D341Med (cell line): ENCODE measurements around the gene NR1I3.
"Not testable (repeated sequence)": the region's sequence is repeated elsewhere in the genome, so short reads cannot be mapped to it uniquely, and the experiment has no call there.

Experiments used
- DNase-seq: peaks from one replicate; pipeline ENCODE4 v3.0.0; 2012; ENCODE audit warnings: low spot score

Gene NR1I3

GRCh38 chr1:161250100-161250499, 12.1 kb upstream of the NR1I3 start:
- DNase-seq = not testable (repeated sequence)

- no peak for DNase-seq
These were observed 6.9 kb upstream of the NR1I3 start for GRCh38 chr1:161244888-161245287.

- no peak for DNase-seq
These were observed 4.3 kb upstream of the NR1I3 start for GRCh38 chr1:161242313-161242712.

GRCh38 chr1:161241682-161242081, 3.7 kb upstream of the NR1I3 start:
- no peak for DNase-seq

GRCh38 chr1:161235957-161236775, 1.8 kb downstream of the NR1I3 start:
- DNase-seq = no peak

- DNase-seq = no peak
These were observed 4.9 kb downstream of the NR1I3 start for GRCh38 chr1:161233102-161233501.

- DNase-seq = no peak
These were observed 7.2 kb downstream of the NR1I3 start for GRCh38 chr1:161230762-161231161.

- DNase-seq = peak; percentile 70
These were observed 8.1 kb downstream of the NR1I3 start for GRCh38 chr1:161229896-161230295.

- DNase-seq = no peak
These were observed 10.0 kb downstream of the NR1I3 start for GRCh38 chr1:161228032-161228431.

GRCh38 chr1:161227196-161227871, 10.7 kb downstream of the NR1I3 start:
- peak; percentile 81 for DNase-seq

DNA sequence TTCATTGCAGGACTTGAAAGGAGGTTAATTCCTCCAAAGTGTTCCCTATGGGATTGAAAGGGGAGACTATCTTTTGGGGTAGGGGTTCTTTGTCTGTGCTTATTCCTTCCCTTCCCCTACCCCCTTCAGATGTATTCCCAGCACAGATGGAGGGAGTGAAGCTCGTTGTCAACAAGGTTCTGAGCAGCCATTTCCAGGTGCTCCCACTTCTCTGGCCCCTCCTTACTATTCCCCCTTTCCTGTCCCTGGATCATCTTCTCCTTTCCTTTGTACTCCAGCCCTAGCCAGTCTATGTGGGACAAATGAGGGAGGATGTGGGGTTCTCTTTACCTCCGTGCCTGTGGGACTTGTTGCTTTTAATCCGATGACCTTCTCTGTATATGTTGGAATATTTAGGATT, 11.2 kb downstream of the NR1I3 start:
- no peak for DNase-seq

DNA sequence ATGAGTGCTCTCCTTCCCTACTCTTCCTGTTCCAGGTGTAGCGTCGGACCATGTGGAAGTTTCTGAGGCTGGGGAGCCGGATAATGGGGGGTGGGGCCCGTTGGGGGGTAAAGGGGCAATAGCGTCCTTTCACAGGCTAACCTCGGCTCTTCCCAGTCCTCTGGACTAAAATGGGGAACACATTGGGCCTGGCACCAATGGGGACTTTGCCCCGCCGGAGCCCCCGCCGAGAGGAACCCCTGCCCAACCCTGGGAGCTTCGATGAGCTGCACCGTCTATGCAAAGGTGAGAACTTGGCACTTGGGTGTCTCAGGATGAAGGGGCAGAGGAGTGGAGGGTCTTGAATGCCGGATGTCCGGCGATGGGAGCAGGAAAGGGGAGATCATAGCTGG, 11.7 kb downstream of the NR1I3 start:
- DNase-seq = no peak

GRCh38 chr1:161225534-161226319, 12.3 kb downstream of the NR1I3 start, which contains the start of gene TOMM40L:
Gene TOMM40L, plus strand, starts transcription at chr1:161226060. Its CDS starts 430 bp downstream, at chr1:161226490.
- peak; percentile 95 for DNase-seq

DNA sequence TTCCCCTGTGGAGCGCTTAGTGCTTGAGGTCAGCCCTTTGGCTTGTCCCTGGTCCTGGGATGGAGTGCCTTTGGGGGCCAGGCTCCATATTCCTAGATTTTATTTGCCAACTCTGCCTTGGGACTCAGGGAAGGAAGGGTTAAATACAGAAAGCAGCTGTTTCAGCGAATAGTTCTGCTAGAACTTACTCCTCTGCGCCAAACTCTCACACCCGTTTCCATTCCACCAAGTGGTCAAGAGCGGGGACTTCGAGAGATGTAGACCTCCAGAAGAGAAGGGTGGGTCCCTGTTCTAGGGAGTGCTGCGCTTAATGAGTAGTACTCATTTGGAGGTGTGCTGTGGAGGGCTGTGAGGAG, 12.8 kb downstream of the NR1I3 start:
- DNase-seq = no peak

GRCh38 chr1:161224695-161225087, 13.3 kb downstream of the NR1I3 start:
- not testable (repeated sequence) for DNase-seq

GRCh38 chr1:161223805-161224694, 14.0 kb downstream of the NR1I3 start:
- DNase-seq = no peak

DNA sequence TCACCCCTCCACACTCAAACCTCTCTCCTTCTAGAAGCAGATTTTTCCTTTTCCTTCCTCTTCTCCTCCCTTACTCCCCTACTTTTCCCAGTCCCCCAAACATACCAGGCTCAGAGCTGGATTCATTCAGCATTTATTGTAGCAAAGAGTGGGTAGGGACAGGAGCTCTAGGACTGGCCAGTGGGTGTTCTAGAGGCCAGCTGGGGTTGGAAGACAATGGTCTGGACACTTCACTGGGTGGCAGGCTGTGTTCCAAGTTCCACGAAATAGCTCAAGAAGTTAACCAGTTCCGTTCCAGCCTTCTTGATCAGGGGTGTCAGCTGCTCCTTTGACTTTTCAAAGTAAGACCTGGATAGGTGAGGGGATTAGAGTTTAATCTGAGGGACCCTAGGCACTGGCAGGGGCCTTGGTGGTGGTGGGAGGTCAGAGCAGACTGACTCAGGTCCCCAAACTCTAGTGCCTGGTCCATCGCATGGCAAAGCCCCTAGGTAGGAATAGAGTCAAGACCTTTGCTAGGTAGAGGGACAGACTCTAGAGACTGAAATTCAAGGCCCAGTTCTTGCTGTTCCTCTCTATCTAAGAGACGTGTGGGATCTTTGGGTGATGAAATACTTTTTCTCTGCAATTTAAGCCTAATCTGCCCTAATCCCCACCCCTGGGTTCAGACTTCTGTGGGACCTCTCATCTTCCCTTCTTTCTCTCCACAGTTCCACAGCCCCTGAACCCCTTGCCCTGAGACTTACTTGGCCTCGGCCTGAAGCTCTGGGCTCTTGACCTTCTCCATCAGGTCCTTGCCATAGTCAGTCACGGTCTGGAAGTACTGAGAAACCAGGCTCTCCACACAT, 15.6 kb downstream of the NR1I3 start:
- DNase-seq = no peak

DNA sequence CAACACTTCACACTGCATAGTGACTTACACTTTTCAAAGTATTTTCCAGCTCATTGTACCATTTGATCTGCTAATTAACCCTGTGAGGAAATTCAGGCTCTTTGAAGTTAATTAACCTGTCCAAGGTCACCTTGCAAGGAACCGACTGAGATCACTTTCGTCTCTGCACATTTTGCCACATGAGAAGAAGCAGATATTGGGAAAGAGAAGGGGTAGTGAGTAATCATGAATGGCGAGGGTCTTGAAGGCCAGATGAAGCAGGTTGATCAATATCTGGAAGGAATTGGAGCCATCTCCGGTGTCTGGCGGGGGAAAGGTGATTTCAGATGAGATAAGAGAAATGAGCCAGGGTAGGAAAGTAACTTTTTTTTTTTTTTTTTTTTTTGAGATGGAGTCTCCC, 18.0 kb downstream of the NR1I3 start:
- no peak for DNase-seq

- DNase-seq = no peak
These were observed 18.7 kb downstream of the NR1I3 start for GRCh38 chr1:161219078-161219892.
